Neural cell (in vitro differentiated cells): Measurements from ENCODE around the gene PLXNA2. TPM values are rescaled to one million over a fixed set of nuclear protein-coding genes. Genes with fewer than 3 reads are reported as not detected.

ENCODE experiments used
- H2AFZ ChIP-seq: fragments of 200-600, 300-800 bp; sonication (generic), shearing (Covaris generic); 2 replicates; pipeline ENCODE4 v1.6.0; 2014; ENCODE audit warnings: low read depth, mild to moderate bottlenecking, antibody characterized with exemption, low read length, moderate library complexity
- H3F3A ChIP-seq: fragments of 200-600 bp; shearing (Covaris generic); 2 replicates; pipeline ENCODE4 v1.6.1; 2016; ENCODE audit warnings: mild to moderate bottlenecking, moderate library complexity, mixed read lengths, antibody characterized with exemption, low read length; ENCODE audit not compliant: insufficient read depth, poor library complexity, severe bottlenecking
- H3K27ac ChIP-seq: fragments of 200-600, 300-800 bp; sonication (generic), shearing (Covaris generic); 2 replicates; pipeline ENCODE4 v1.5.1; 2014; ENCODE audit warnings: mild to moderate bottlenecking, low read length, moderate library complexity
- H3K27me3 ChIP-seq: fragments of 300-800, 200-600 bp; sonication (generic), shearing (Covaris generic); 2 replicates; pipeline ENCODE4 v1.6.0; 2014; ENCODE audit warnings: mild to moderate bottlenecking, low read depth, low read length, moderate library complexity; ENCODE audit not compliant: insufficient read depth
- H3K36me3 ChIP-seq: fragments of 300-800, 200-600 bp; sonication (generic), shearing (Covaris generic); 2 replicates; pipeline ENCODE4 v1.5.1; 2014; ENCODE audit warnings: mild to moderate bottlenecking, antibody characterized with exemption, low read length, moderate library complexity; ENCODE audit not compliant: insufficient read depth
- H3K4me2 ChIP-seq: fragments of 300-800, 200-600 bp; sonication (generic), shearing (Covaris generic); 2 replicates; pipeline ENCODE4 v1.6.0; 2014; ENCODE audit warnings: mild to moderate bottlenecking, low read length
- H3K4me3 ChIP-seq: fragments of 300-800, 200-600 bp; sonication (generic), shearing (Covaris generic); 2 replicates; pipeline ENCODE4 v1.5.1; 2014; ENCODE audit warnings: mild to moderate bottlenecking, low read length, moderate library complexity
- H3K79me2 ChIP-seq: fragments of 200-600 bp; shearing (Covaris generic); replicated peaks from 2 replicates; pipeline ENCODE4 v1.6.0; 2014; ENCODE audit warnings: mild to moderate bottlenecking, low read length, moderate library complexity; ENCODE audit not compliant: insufficient read depth
- H3K9ac ChIP-seq: fragments of 300-800, 200-600 bp; sonication (generic), shearing (Covaris generic); 2 replicates; pipeline ENCODE4 v1.6.1; 2016; ENCODE audit warnings: mild to moderate bottlenecking, low read length, mixed read lengths
- H3K9me2 ChIP-seq: fragments of 200-600 bp; shearing (Covaris generic); 2 replicates; pipeline ENCODE4 v1.6.1; 2016; ENCODE audit warnings: mild to moderate bottlenecking, low read length, mixed read lengths; ENCODE audit not compliant: insufficient read depth
- H3K9me3 ChIP-seq: fragments of 200-600, 300-800 bp; sonication (generic), shearing (Covaris generic); 2 replicates; pipeline ENCODE4 v1.6.1; 2016; ENCODE audit warnings: mild to moderate bottlenecking, mixed run types, low read length, moderate library complexity, mixed read lengths
- H4K20me1 ChIP-seq: fragments of 200-600 bp; shearing (Covaris generic); 2 replicates; pipeline ENCODE4 v1.6.1; 2016; ENCODE audit warnings: mild to moderate bottlenecking, mixed run types; ENCODE audit not compliant: insufficient read depth
- EP300 ChIP-seq: fragments of 450-650 bp; conservative IDR thresholded peaks from 2 replicates; pipeline ENCODE4 v1.6.1; 2014; ENCODE audit warnings: antibody characterized with exemption, mild to moderate bottlenecking, moderate library complexity; ENCODE audit not compliant: poor library complexity, severe bottlenecking
- EZH2 ChIP-seq: fragments of 200-600, 300-800 bp; shearing (Covaris generic), sonication (generic); IDR thresholded peaks from 2 replicates; pipeline ENCODE4 v1.6.1; 2014; ENCODE audit warnings: antibody characterized with exemption, low read length, borderline replicate concordance, mild to moderate bottlenecking; ENCODE audit not compliant: insufficient read depth, poor library complexity, severe bottlenecking
- MXI1 ChIP-seq: fragments of 450-650 bp; conservative IDR thresholded peaks from 2 replicates; pipeline ENCODE4 v1.6.1; 2014; ENCODE audit warnings: antibody characterized with exemption, mild to moderate bottlenecking; ENCODE audit not compliant: poor library complexity, severe bottlenecking
- POLR2AphosphoS5 ChIP-seq: IDR thresholded peaks from 2 replicates; pipeline ENCODE4 v1.6.1; 2012
- RAD21 ChIP-seq: fragments of 450-650 bp; conservative IDR thresholded peaks from 2 replicates; pipeline ENCODE4 v1.6.1; 2014; ENCODE audit warnings: antibody characterized with exemption, mild to moderate bottlenecking, moderate library complexity
- SMC3 ChIP-seq: fragments of 450-650 bp; conservative IDR thresholded peaks from 2 replicates; pipeline ENCODE4 v1.6.1; 2014; ENCODE audit warnings: antibody characterized with exemption, mild to moderate bottlenecking, moderate library complexity; ENCODE audit not compliant: poor library complexity
- TAF1 ChIP-seq: IDR thresholded peaks from 2 replicates; pipeline ENCODE4 v1.6.1; 2012; ENCODE audit warnings: low read depth
- polyA plus RNA-seq: library from polyadenylated mRNA; depleted of rRNA; stranded (reverse); fragments of >200 nt; gene quantifications from 2 replicates; pipeline ENCODE4 v1.2.3, GENCODE V29; 2014
- TF ChIP-seq, protein P1 (sequence below): fragments of 450-650 bp; IDR thresholded peaks from 2 replicates; pipeline ENCODE4 v1.5.1; 2014; ENCODE audit warnings: antibody characterized with exemption, mild to moderate bottlenecking, moderate library complexity; ENCODE audit not compliant: poor library complexity, severe bottlenecking
- TF ChIP-seq, protein P2 (sequence below): IDR thresholded peaks from 2 replicates; pipeline ENCODE4 v1.6.1; 2012; ENCODE audit warnings: borderline replicate concordance

The PLXNA2 gene
- polyA plus RNA-seq, 1 donor from 2014 or later, result 30.6 TPM

DNA sequence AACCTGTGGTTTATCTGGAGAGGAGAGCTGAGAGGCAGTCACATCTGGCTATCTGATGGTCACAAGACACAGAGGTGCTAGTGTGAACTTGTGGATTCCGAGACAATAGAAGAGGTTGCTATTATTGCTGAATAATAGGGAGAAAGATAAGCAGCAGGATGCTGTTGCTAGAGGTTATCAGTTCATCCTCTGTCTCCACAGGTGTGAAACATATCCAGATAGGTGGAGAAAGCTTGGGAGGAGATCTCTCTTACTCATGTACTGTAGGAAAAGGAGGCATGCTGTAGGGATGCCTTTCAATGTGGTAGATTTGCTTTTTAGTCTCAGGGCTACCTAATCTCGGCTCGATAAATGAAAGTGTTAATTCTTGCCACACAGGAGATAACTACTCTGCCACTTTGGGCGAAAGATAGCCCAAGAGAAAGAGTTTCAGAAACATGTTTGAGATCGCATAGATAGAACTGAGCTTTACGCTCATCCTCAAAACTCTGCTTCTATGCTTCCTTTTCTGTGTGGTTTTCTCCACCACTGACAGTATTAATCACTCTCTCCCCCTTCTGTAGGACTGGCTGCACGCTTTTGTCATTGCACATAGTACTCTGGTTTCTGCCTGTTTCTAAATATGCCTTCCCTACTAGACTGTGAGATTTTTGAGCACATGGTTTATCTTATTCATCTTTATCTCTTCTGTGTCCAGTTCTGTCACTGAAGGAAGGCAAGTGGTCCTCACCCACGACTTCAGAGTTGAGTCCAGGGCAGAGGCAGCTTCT is 36.7 kb upstream of the PLXNA2 start:
- Histone ChIP-seq H3F3A (no peaks in the 10 kb centered on the region), H3K79me2 (no peaks in the 10 kb centered on the region)
- no peak for TF ChIP-seq POLR2AphosphoS5
- TF ChIP-seq, protein P1, sequence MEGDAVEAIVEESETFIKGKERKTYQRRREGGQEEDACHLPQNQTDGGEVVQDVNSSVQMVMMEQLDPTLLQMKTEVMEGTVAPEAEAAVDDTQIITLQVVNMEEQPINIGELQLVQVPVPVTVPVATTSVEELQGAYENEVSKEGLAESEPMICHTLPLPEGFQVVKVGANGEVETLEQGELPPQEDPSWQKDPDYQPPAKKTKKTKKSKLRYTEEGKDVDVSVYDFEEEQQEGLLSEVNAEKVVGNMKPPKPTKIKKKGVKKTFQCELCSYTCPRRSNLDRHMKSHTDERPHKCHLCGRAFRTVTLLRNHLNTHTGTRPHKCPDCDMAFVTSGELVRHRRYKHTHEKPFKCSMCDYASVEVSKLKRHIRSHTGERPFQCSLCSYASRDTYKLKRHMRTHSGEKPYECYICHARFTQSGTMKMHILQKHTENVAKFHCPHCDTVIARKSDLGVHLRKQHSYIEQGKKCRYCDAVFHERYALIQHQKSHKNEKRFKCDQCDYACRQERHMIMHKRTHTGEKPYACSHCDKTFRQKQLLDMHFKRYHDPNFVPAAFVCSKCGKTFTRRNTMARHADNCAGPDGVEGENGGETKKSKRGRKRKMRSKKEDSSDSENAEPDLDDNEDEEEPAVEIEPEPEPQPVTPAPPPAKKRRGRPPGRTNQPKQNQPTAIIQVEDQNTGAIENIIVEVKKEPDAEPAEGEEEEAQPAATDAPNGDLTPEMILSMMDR, result no peak
- no peak for TF ChIP-seq EP300
- TF ChIP-seq TAF1, result no peak

DNA sequence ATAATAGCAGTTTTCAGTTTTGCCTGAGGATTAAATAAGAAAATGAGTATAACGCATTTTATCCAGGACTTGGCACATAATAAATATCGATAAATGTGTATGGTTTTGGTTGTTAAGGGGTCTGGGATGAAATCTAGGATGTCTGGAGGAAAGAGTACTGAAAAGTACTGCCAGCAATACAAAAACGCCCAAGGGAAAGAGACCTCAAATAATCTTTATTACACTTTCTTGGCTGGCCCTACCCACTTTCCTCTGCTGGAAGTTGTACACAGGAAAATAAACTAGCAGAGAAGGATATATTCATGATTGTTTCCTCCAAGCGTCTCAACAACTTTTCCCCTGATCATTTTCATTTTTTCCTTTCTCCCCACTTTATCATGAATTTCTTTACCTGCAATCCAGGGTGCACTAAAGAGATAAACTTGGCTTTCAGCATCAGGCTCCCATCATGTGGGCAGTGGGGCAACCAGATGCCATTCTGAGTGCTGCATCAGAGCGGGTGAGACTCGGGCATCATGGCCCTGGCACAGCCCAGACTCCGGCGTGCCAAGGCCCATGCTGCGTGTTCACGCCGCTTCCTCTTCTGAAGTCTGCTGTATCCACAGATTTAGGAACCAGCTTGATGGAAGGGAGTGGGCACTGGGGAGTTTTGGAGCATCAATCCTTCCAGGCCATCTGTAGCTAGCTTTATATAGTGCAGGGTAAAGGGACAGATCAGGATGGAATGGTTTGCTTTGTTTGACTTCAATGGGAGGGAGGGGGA is 35.8 kb upstream of the PLXNA2 start:
- no peak overlapping the region for H3K27ac ChIP-seq
- H3K27me3 ChIP-seq, result no peaks in the 10 kb centered on the region
- no peak overlapping the region for H3K4me3 ChIP-seq
- no peaks in the 10 kb centered on the region for H4K20me1 ChIP-seq
- H3F3A ChIP-seq, result no peaks in the 10 kb centered on the region
- H3K4me2 ChIP-seq, result no peak overlapping the region
- no peak overlapping the region for H3K9ac ChIP-seq
- TF ChIP-seq, protein P1, result no peak
- TF ChIP-seq RAD21 (no peak), POLR2AphosphoS5 (no peak), EP300 (no peak), EZH2 (no peak), MXI1 (no peak), TAF1 (no peak), SMC3 (no peak)
- TF ChIP-seq, protein P2, sequence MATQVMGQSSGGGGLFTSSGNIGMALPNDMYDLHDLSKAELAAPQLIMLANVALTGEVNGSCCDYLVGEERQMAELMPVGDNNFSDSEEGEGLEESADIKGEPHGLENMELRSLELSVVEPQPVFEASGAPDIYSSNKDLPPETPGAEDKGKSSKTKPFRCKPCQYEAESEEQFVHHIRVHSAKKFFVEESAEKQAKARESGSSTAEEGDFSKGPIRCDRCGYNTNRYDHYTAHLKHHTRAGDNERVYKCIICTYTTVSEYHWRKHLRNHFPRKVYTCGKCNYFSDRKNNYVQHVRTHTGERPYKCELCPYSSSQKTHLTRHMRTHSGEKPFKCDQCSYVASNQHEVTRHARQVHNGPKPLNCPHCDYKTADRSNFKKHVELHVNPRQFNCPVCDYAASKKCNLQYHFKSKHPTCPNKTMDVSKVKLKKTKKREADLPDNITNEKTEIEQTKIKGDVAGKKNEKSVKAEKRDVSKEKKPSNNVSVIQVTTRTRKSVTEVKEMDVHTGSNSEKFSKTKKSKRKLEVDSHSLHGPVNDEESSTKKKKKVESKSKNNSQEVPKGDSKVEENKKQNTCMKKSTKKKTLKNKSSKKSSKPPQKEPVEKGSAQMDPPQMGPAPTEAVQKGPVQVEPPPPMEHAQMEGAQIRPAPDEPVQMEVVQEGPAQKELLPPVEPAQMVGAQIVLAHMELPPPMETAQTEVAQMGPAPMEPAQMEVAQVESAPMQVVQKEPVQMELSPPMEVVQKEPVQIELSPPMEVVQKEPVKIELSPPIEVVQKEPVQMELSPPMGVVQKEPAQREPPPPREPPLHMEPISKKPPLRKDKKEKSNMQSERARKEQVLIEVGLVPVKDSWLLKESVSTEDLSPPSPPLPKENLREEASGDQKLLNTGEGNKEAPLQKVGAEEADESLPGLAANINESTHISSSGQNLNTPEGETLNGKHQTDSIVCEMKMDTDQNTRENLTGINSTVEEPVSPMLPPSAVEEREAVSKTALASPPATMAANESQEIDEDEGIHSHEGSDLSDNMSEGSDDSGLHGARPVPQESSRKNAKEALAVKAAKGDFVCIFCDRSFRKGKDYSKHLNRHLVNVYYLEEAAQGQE, result no peak
- no peaks in the 10 kb centered on the region for H3K9me3 ChIP-seq
- no peaks in the 10 kb centered on the region for H3K79me2 ChIP-seq
- H2AFZ ChIP-seq, result no peak overlapping the region
- no peaks in the 10 kb centered on the region for H3K9me2 ChIP-seq
- no peaks in the 10 kb centered on the region for H3K36me3 ChIP-seq

More for the DNA sequence above, 36.7 kb upstream of the PLXNA2 start:
- no peak overlapping the region for H3K4me2 ChIP-seq
- H3K27me3 ChIP-seq, result no peaks in the 10 kb centered on the region
- H3K9me2 ChIP-seq, result no peaks in the 10 kb centered on the region
- H3K9me3 ChIP-seq, result no peaks in the 10 kb centered on the region
- no peak overlapping the region for H3K9ac ChIP-seq
- H2AFZ ChIP-seq, result no peak overlapping the region
- H3K36me3 ChIP-seq, result no peaks in the 10 kb centered on the region
- no peak overlapping the region for H3K4me3 ChIP-seq
- H3K27ac ChIP-seq, result no peak overlapping the region
- no peaks in the 10 kb centered on the region for H4K20me1 ChIP-seq
